22Rv1 (cell line): ENCODE data around the gene FBN2.

ENCODE experiments used
- H3K27ac ChIP-seq: fragments of 450-650 bp; 2 replicates; pipeline ENCODE4 v1.5.1; 2017
- ZFX ChIP-seq: fragments of 450-650 bp; IDR thresholded peaks from 2 replicates; pipeline ENCODE4 v1.6.1; 2017; ENCODE audit warnings: antibody characterized with exemption, borderline replicate concordance
- TF ChIP-seq, protein P1 (sequence below): fragments of 450-650 bp; IDR thresholded peaks from 2 replicates; pipeline ENCODE4 v1.5.1; 2017; ENCODE audit warnings: mild to moderate bottlenecking

Gene FBN2

DNA sequence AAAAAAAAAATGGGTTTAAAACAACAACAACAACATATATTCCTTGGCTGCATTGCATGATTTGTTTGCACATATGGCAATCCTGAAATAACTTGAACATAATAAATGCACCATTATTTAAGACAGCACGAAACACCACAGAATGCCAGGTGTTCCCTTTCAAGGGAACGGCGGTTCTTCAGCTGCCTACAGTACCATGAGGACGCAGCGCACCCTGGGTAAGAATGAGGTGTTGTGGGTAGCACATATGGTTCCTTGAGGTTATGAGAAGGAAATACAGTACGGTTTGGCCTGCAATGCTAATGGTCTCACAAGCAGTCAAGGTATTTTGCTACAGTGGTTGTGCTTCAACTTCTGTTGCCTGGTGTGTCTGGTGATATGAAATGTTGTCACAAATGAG is 279.7 kb downstream of the FBN2 start:
- no peak for TF ChIP-seq ZFX
- TF ChIP-seq, protein P1, sequence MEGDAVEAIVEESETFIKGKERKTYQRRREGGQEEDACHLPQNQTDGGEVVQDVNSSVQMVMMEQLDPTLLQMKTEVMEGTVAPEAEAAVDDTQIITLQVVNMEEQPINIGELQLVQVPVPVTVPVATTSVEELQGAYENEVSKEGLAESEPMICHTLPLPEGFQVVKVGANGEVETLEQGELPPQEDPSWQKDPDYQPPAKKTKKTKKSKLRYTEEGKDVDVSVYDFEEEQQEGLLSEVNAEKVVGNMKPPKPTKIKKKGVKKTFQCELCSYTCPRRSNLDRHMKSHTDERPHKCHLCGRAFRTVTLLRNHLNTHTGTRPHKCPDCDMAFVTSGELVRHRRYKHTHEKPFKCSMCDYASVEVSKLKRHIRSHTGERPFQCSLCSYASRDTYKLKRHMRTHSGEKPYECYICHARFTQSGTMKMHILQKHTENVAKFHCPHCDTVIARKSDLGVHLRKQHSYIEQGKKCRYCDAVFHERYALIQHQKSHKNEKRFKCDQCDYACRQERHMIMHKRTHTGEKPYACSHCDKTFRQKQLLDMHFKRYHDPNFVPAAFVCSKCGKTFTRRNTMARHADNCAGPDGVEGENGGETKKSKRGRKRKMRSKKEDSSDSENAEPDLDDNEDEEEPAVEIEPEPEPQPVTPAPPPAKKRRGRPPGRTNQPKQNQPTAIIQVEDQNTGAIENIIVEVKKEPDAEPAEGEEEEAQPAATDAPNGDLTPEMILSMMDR = no peak

GRCh38 chr5:128257076-128257475 is 281.0 kb downstream of the FBN2 start:
- H3K27ac ChIP-seq = no peak overlapping the region
- TF ChIP-seq ZFX = no peak

More for the DNA sequence above, 279.7 kb downstream of the FBN2 start:
- no peak overlapping the region for H3K27ac ChIP-seq

- H3K27ac ChIP-seq = no peak overlapping the region
- TF ChIP-seq, protein P1 = no peak
- TF ChIP-seq ZFX = no peak
Observed at GRCh38 chr5:128254789-128255188, 283.3 kb downstream of the FBN2 start.

GRCh38 chr5:128253880-128254279 is 284.2 kb downstream of the FBN2 start:
- H3K27ac ChIP-seq = no peak overlapping the region
- TF ChIP-seq ZFX = no peak

DNA sequence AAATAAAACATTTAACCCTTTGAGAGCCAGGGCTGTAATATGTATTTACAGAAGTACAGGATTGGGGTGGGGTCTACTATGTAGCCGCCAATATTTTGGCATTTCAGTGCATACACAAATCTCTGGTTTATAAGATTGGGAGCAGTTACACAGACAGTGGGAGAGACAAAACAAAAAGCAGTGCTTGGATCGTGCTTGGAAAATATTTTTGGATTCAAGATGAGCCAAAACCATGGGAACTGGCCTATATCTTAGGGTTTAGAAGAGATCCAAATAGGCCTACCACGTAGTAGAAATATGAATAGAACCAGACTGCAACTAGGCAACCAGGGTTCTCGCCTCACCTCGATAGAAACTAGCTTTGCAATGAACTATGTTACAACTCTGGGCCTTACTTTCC is 284.9 kb downstream of the FBN2 start:
- no peak overlapping the region for H3K27ac ChIP-seq
- no peak for TF ChIP-seq ZFX
- TF ChIP-seq, protein P1 = no peak

DNA sequence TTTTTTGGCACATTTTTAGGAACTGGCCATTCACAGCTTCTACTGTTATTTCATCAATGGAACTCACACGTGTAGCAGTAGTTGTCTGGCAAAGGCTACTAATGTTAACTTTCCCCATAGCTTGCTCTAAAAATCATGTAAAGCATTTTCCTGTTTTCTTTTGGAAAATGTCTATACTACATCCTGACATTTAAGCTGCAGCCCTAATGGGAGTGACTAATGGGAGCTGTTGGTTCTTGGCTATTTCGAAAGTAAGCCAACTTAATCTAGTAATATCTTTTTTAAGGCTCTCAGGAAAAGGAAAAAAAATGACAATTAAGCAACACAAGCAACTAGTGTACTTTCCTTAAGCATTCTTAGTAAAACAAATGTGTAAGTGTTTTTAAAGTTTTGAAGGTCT is 285.3 kb downstream of the FBN2 start:
- TF ChIP-seq, protein P1 = no peak
- TF ChIP-seq ZFX = no peak
- no peak overlapping the region for H3K27ac ChIP-seq

GRCh38 chr5:128252196-128252595 is 285.8 kb downstream of the FBN2 start:
- TF ChIP-seq ZFX = no peak
- TF ChIP-seq, protein P1 = no peak
- H3K27ac ChIP-seq = no peak overlapping the region

GRCh38 chr5:128245974-128246373 is 292.1 kb downstream of the FBN2 start:
- TF ChIP-seq, protein P1 = no peak
- TF ChIP-seq ZFX = no peak

More at GRCh38 chr5:128245974-128246373, 292.1 kb downstream of the FBN2 start:
- no peak overlapping the region for H3K27ac ChIP-seq
